ENCODE data around the gene PARP9.
"Not testable (repeated sequence)": the region's sequence is repeated elsewhere in the genome, so short reads cannot be mapped to it uniquely, and the experiment has no call there.

The PARP9 gene

GRCh38 chr3:122500964-122501363 lies 63.1 kb downstream of the PARP9 start:
- DNase-seq (ENCODE audit: extremely low spot score, insufficient read length, low read depth); FAIRE-seq: not testable (repeated sequence)

- FAIRE-seq (peak; percentile 62), DNase-seq (ENCODE audit: extremely low spot score, insufficient read length, low read depth) (no peak)
Observed at GRCh38 chr3:122498152-122498551, 65.9 kb downstream of the PARP9 start.

- FAIRE-seq (peak; percentile 91), DNase-seq (ENCODE audit: extremely low spot score, insufficient read length, low read depth) (no peak)
Observed at GRCh38 chr3:122497425-122497824, 66.7 kb downstream of the PARP9 start.

- no peak for DNase-seq (ENCODE audit: extremely low spot score, insufficient read length, low read depth)
- FAIRE-seq, result no peak
Observed at GRCh38 chr3:122496508-122496907, 67.6 kb downstream of the PARP9 start.

GRCh38 chr3:122493296-122493695 lies 70.8 kb downstream of the PARP9 start:
- no peak for FAIRE-seq

GRCh38 chr3:122488262-122488973 lies 75.7 kb downstream of the PARP9 start:
- DNase-seq (ENCODE audit: extremely low spot score, insufficient read length, low read depth) (no peak), FAIRE-seq (no peak)

More at GRCh38 chr3:122493296-122493695, 70.8 kb downstream of the PARP9 start:
- no peak for DNase-seq (ENCODE audit: extremely low spot score, insufficient read length, low read depth)

GRCh38 chr3:122484985-122485384 lies 79.1 kb downstream of the PARP9 start:
- no peak for FAIRE-seq

GRCh38 chr3:122481390-122481789 lies 82.7 kb downstream of the PARP9 start:
- DNase-seq (ENCODE audit: extremely low spot score, insufficient read length, low read depth) (no peak), FAIRE-seq (peak; percentile 67)

More at GRCh38 chr3:122484985-122485384, 79.1 kb downstream of the PARP9 start:
- no peak for DNase-seq (ENCODE audit: extremely low spot score, insufficient read length, low read depth)
